HG03066 (cell line): Measurements from ENCODE around the gene RARA.

ENCODE experiments used
- ATAC-seq: cut with Tn5 transposase; IDR thresholded peaks from one replicate; pipeline ENCODE4 v1.9.1; 2021; ENCODE audit warnings: low read depth; ENCODE audit not compliant: unreplicated experiment

RARA gene

GRCh38 chr17:40325156-40326013, 16.4 kb downstream of the RARA start:
- no peak for ATAC-seq

GRCh38 chr17:40326014-40326831, 17.2 kb downstream of the RARA start:
- ATAC-seq, result no peak

GRCh38 chr17:40326832-40327199, 17.8 kb downstream of the RARA start:
- ATAC-seq, result no peak

GRCh38 chr17:40327244-40327729, 18.3 kb downstream of the RARA start:
- no peak for ATAC-seq

GRCh38 chr17:40327735-40328385, 18.9 kb downstream of the RARA start:
- no peak for ATAC-seq

GRCh38 chr17:40328386-40328766, 19.4 kb downstream of the RARA start:
- no peak for ATAC-seq

GRCh38 chr17:40329839-40330794, 21.1 kb downstream of the RARA start:
- no peak for ATAC-seq

GRCh38 chr17:40330850-40331470, 22.0 kb downstream of the RARA start:
- ATAC-seq, result no peak

- ATAC-seq, result no peak
Observed at GRCh38 chr17:40331743-40332641, 23.0 kb downstream of the RARA start.

- no peak for ATAC-seq
Observed at GRCh38 chr17:40333781-40334448, 24.9 kb downstream of the RARA start.

- ATAC-seq, result no peak
Observed at GRCh38 chr17:40335620-40336019, 26.6 kb downstream of the RARA start.

GRCh38 chr17:40337351-40337750, 28.4 kb downstream of the RARA start:
- no peak for ATAC-seq

GRCh38 chr17:40338058-40338457, 29.1 kb downstream of the RARA start:
- ATAC-seq, result no peak

- no peak for ATAC-seq
Observed at GRCh38 chr17:40338941-40339649, 30.1 kb downstream of the RARA start.

GRCh38 chr17:40340327-40340726, 31.3 kb downstream of the RARA start:
- no peak for ATAC-seq

- ATAC-seq, result peak; percentile 67
Observed at GRCh38 chr17:40340880-40341807, 32.2 kb downstream of the RARA start.
